Measurements from ENCODE around the gene BATF.
A peak's percentile ranks its signal among the peaks of the same experiment; 100 is the strongest.

DNA sequence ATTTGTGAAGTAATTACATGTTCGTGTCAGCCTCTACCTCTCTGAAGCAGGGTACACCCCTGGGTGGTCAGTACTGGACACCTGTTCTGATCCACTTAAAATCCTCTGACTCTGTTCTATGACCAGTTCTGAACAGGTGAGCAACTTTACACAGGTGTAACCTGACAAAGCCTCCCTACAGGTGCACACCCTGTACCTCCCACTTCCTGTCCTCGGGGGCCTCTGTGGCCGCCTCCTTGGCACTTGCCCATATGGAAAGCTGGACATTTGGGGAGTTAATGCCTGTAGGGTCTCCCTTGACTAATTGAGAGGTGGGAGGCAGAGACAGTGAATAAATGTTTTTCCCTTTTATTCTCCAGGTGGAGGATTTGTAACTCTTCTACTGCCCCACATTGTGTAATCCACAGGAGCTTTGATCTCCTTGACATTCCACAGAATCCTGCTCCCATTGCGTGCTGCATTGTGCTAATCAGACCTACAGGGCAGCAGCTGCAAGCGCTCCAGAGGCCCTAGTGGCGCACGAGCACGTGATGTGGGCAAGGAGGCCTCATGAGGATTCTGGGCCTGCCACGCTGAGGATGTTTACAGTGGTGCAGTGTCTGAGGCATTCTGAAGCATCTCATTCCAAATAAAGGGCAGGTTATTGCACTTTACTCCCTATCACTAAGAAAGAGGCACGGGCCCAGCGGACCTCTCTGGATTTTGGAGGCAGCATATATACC, 45.8 kb upstream of the BATF start:
- TF ChIP-seq, protein P1, sequence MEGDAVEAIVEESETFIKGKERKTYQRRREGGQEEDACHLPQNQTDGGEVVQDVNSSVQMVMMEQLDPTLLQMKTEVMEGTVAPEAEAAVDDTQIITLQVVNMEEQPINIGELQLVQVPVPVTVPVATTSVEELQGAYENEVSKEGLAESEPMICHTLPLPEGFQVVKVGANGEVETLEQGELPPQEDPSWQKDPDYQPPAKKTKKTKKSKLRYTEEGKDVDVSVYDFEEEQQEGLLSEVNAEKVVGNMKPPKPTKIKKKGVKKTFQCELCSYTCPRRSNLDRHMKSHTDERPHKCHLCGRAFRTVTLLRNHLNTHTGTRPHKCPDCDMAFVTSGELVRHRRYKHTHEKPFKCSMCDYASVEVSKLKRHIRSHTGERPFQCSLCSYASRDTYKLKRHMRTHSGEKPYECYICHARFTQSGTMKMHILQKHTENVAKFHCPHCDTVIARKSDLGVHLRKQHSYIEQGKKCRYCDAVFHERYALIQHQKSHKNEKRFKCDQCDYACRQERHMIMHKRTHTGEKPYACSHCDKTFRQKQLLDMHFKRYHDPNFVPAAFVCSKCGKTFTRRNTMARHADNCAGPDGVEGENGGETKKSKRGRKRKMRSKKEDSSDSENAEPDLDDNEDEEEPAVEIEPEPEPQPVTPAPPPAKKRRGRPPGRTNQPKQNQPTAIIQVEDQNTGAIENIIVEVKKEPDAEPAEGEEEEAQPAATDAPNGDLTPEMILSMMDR (IDR thresholded peaks at IDR 0.05), result peak in 3 of 6 experiments; percentile 19 to 29 (median 28)
- TF ChIP-seq POLR2A (IDR thresholded peaks at IDR 0.05), result no peak

Data from Peyer's patch (tissue), 4 donors.